SK-N-SH (cell line): ENCODE data around the gene CCDC116. TPM values are rescaled to one million over a fixed set of nuclear protein-coding genes. Genes with fewer than 3 reads are reported as not detected.
A peak's percentile ranks its signal among the peaks of the same experiment; 100 is the strongest.

Experiments
- CTCF ChIA-PET: fragments of 300-600, 350-600 bp; formaldehyde crosslinking; extraction: SDS; loops from one replicate; lab custom pipeline; 2021; lab: Yijun Ruan, JAX
- POLR2A ChIA-PET: fragments of 350-600 bp; sonication (Branson Sonifier 250); formaldehyde crosslinking; extraction: SDS; loops from one replicate; lab custom pipeline; 2020; ENCODE audit warnings: antibody characterized with exemption, inconsistent platforms; lab: Yijun Ruan, JAX
- DNase-seq: peaks from one replicate; pipeline ENCODE4 v3.0.0; 2012
- H2AFZ ChIP-seq: fragments of 200-600 bp; sonication (generic); 2 replicates; pipeline ENCODE4 v1.8.1; 2016; ENCODE audit warnings: antibody characterized with exemption, mild to moderate bottlenecking, low read depth
- H3F3A ChIP-seq: fragments of 200-600 bp; sonication (generic); replicated peaks from 2 replicates; pipeline ENCODE3; 2016; ENCODE audit warnings: antibody characterized with exemption, mild to moderate bottlenecking; ENCODE audit not compliant: insufficient read depth
- H3K27ac ChIP-seq, 2 experiments: fragments of 200-500 bp in 1 of 2; fragments of 200-600 bp in 1 of 2; sonication (Bioruptor generic) in 1 of 2; sonication (generic), shearing (Covaris generic) in 1 of 2; 2 replicates each; pipeline versions ENCODE4 v1.5.1 to v1.6.1; 2014 to 2016; ENCODE audit warnings: low read depth in 2 of 2, inconsistent platforms in 1 of 2, low read length in 1 of 2, mild to moderate bottlenecking in 1 of 2, mixed read lengths in 1 of 2
- H3K27me3 ChIP-seq: fragments of 200-600 bp; sonication (generic), shearing (Covaris generic); 2 replicates; pipeline ENCODE4 v1.6.1; 2016; ENCODE audit warnings: mixed run types; ENCODE audit not compliant: insufficient read depth
- H3K36me3 ChIP-seq, 2 experiments: fragments of 200-500 bp in 1 of 2; fragments of 200-600 bp in 1 of 2; sonication (Bioruptor generic) in 1 of 2; sonication (generic) in 1 of 2; replicated peaks in 1 of 2; 2 replicates each; pipeline versions ENCODE3 to v1.5.1; 2014 to 2016; ENCODE audit warnings: low read length in 1 of 2, mild to moderate bottlenecking in 1 of 2; ENCODE audit not compliant: insufficient read depth in 2 of 2, control insufficient read depth in 1 of 2
- H3K4me1 ChIP-seq, 2 experiments: fragments of 200-500 bp in 1 of 2; fragments of 200-600 bp in 1 of 2; sonication (Bioruptor generic) in 1 of 2; sonication (generic), shearing (Covaris generic) in 1 of 2; 2 replicates each; pipeline versions ENCODE4 v1.5.1 to v1.6.1; 2014 to 2016; ENCODE audit warnings: low read depth in 1 of 2, low read length in 1 of 2, mixed run types in 1 of 2; ENCODE audit not compliant: insufficient read depth in 2 of 2, control insufficient read depth in 1 of 2
- H3K4me2 ChIP-seq: fragments of 200-600 bp; sonication (generic), shearing (Covaris generic); 2 replicates; pipeline ENCODE4 v1.6.1; 2017; ENCODE audit warnings: mixed run types
- H3K4me3 ChIP-seq, 2 experiments: fragments of 200-500 bp in 1 of 2; fragments of 200-600 bp in 1 of 2; sonication (Bioruptor generic) in 1 of 2; sonication (generic), shearing (Covaris generic) in 1 of 2; 2 replicates each; pipeline versions ENCODE4 v1.5.1 to v1.8.1; 2014 to 2016; ENCODE audit warnings: low read depth in 2 of 2, inconsistent platforms in 1 of 2, low read length in 1 of 2, mild to moderate bottlenecking in 1 of 2, mixed read lengths in 1 of 2, moderate library complexity in 1 of 2
- H3K79me2 ChIP-seq: fragments of 200-600 bp; sonication (generic); 2 replicates; pipeline ENCODE4 v1.8.1; 2017; ENCODE audit warnings: mild to moderate bottlenecking; ENCODE audit not compliant: insufficient read depth
- H3K9ac ChIP-seq: fragments of 200-600 bp; sonication (generic); 2 replicates; pipeline ENCODE4 v1.6.1; 2017; ENCODE audit warnings: mixed run types
- H3K9me2 ChIP-seq: fragments of 200-600 bp; sonication (generic); 2 replicates; pipeline ENCODE4 v1.6.1; 2017; ENCODE audit warnings: mixed run types
- H3K9me3 ChIP-seq: fragments of 200-600 bp; sonication (generic); 2 replicates; pipeline ENCODE4 v1.6.1; 2017; ENCODE audit warnings: mixed run types, mild to moderate bottlenecking, moderate library complexity
- H4K20me1 ChIP-seq: fragments of 200-600 bp; sonication (generic); 2 replicates; pipeline ENCODE4 v1.6.1; 2017; ENCODE audit warnings: mild to moderate bottlenecking, mixed run types; ENCODE audit not compliant: insufficient read depth
- FOSL2 ChIP-seq: IDR thresholded peaks from 2 replicates; pipeline ENCODE4 v1.4.0; 2012; ENCODE audit warnings: low read depth, mild to moderate bottlenecking, moderate library complexity, borderline replicate concordance
- NRF1 ChIP-seq: IDR thresholded peaks from 2 replicates; pipeline ENCODE4 v1.6.1; 2012; ENCODE audit warnings: low read depth, mild to moderate bottlenecking, low read length
- RAD21 ChIP-seq: IDR thresholded peaks from 2 replicates; pipeline ENCODE4 v1.6.1; 2012; ENCODE audit warnings: mild to moderate bottlenecking, low read length
- RXRA ChIP-seq: IDR thresholded peaks from 2 replicates; pipeline ENCODE4 v1.4.0; 2012; ENCODE audit warnings: low read depth, mild to moderate bottlenecking, borderline replicate concordance
- SMC3 ChIP-seq: IDR thresholded peaks from 2 replicates; pipeline ENCODE4 v1.6.1; 2012; ENCODE audit warnings: low read depth, low read length, improper control_type of control experiment
- TAF1 ChIP-seq: IDR thresholded peaks from 2 replicates; pipeline ENCODE4 v1.6.1; 2012; ENCODE audit warnings: low read depth, mild to moderate bottlenecking, low read length, moderate library complexity, borderline replicate concordance
- TCF12 ChIP-seq: IDR thresholded peaks from 2 replicates; pipeline ENCODE4 v1.4.0; 2012
- TEAD4 ChIP-seq: IDR thresholded peaks from 2 replicates; pipeline ENCODE4 v1.4.0; 2012; ENCODE audit warnings: mild to moderate bottlenecking, borderline replicate concordance; ENCODE audit not compliant: insufficient read depth
- WGBS: methylation state at CpG from one replicate; pipeline ENCODE4 v1.1.6; 2017; ENCODE audit warnings: low lambda C conversion rate; 5-methylcytosine and 5-hydroxymethylcytosine counted together
- polyA plus RNA-seq, 3 experiments: library from polyadenylated mRNA; depleted of rRNA; stranded (reverse); fragments of >200 nt; gene quantifications; 2 replicates each; pipeline ENCODE4 v1.2.3, GENCODE V29; 2012
- TF ChIP-seq, protein P1 (sequence below): IDR thresholded peaks from 2 replicates; pipeline ENCODE4; 2012
- TF ChIP-seq, protein P2 (sequence below): fragments of 200-600 bp; sonication (generic); IDR thresholded peaks from 2 replicates; pipeline ENCODE4 v1.6.1; 2017; ENCODE audit warnings: antibody characterized with exemption, mild to moderate bottlenecking, moderate library complexity
- TF ChIP-seq, protein P3 (sequence below): IDR thresholded peaks from 2 replicates; pipeline ENCODE4 v1.4.0; 2012; ENCODE audit warnings: low read depth, borderline replicate concordance
- TF ChIP-seq, protein P4 (sequence below): fragments of 150-350 bp; IDR thresholded peaks from 2 replicates; pipeline ENCODE4 v1.6.1; 2016; ENCODE audit warnings: mild to moderate bottlenecking, low read depth, low read length

Gene CCDC116
- polyA plus RNA-seq, 1 of the 3 experiments (the other 2 are of a cell fraction): 0.28 TPM

DNA sequence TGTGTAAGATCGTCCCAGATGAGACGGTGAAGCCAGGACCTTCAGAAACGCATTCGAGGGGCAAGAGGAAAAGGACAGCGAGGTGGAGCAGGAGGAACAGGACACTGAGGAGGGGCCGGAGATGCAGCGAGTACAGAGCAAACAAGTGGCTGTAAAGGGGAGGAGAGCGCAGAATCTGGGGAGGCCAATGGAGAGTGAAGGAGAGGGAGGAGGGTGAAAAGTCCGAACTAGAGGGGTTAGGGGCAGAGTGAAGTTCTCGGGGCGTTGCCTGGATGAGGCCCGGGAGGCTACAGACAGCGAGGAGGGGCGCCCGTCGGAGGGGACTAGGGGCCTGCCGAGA, 24.4 kb downstream of the CCDC116 start:
- POLR2A ChIA-PET: interaction anchor here (0.7 kb wide), 1 partner anchor 14 kb away, joined by 3 read pairs; no protein-coding TSS in a partner anchor
- H2AFZ ChIP-seq: peak overlapping the region; percentile 88; the same call in 1 of the 2 replicates
- CTCF ChIA-PET: interaction anchor here (1.0 to 1.8 kb wide), 2 partner anchors 10 to 14 kb away, joined by 5 to 12 read pairs; no protein-coding TSS in a partner anchor

GRCh38 chr22:21657360-21658032, 24.9 kb downstream of the CCDC116 start:
- H3F3A ChIP-seq: peaks cover 22% of the 10 kb centered on the region
- WGBS: 7% methylated on average over 5 of the region's 79 CpGs
- CTCF ChIA-PET: interaction anchor here (0.9 to 2.7 kb wide), 5 partner anchors 11 to 281 kb away, joined by 3 to 12 read pairs (median 4); no protein-coding TSS in a partner anchor
- H3K4me1 ChIP-seq: peaks cover 0 to 12% of the 10 kb centered on the region in 2 experiments; a peak in 1 of 4 replicates
- peak overlapping the region; percentile 79 for H3K4me2 ChIP-seq
- DNase-seq: peak; percentile 95
- H3K27ac ChIP-seq: peak overlapping the region in 1 of 2 experiments; percentile 64; a peak in 1 of 4 replicates
- H3K9ac ChIP-seq: no peak overlapping the region
- H3K9me3 ChIP-seq: no peaks in the 10 kb centered on the region
- POLR2A ChIA-PET: interaction anchor here (0.6 to 0.9 kb wide), 4 partner anchors 9 to 18 kb away, joined by 3 to 6 read pairs (median 5); partner anchors contain the start of gene PPIL2
- H4K20me1 ChIP-seq: no peaks in the 10 kb centered on the region
- peaks cover 13% of the 10 kb centered on the region for H3K79me2 ChIP-seq
- peak overlapping the region; percentile 58 to 61 for H3K4me3 ChIP-seq
- H3K9me2 ChIP-seq: no peaks in the 10 kb centered on the region
- H2AFZ ChIP-seq: peak overlapping the region; percentile 88; the same call in 1 of the 2 replicates
- H3K27me3 ChIP-seq: no peaks in the 10 kb centered on the region
- H3K36me3 ChIP-seq: peaks cover 0 to 8% of the 10 kb centered on the region in 2 experiments
- TF ChIP-seq, protein P1, sequence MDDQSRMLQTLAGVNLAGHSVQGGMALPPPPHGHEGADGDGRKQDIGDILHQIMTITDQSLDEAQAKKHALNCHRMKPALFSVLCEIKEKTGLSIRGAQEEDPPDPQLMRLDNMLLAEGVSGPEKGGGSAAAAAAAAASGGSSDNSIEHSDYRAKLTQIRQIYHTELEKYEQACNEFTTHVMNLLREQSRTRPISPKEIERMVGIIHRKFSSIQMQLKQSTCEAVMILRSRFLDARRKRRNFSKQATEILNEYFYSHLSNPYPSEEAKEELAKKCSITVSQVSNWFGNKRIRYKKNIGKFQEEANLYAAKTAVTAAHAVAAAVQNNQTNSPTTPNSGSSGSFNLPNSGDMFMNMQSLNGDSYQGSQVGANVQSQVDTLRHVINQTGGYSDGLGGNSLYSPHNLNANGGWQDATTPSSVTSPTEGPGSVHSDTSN: peak; percentile 38; the same call in 1 of the 2 replicates
- TF ChIP-seq NRF1 (peak; percentile 56; the same call in 1 of the 2 replicates), TAF1 (no peak)
- TF ChIP-seq, protein P2, sequence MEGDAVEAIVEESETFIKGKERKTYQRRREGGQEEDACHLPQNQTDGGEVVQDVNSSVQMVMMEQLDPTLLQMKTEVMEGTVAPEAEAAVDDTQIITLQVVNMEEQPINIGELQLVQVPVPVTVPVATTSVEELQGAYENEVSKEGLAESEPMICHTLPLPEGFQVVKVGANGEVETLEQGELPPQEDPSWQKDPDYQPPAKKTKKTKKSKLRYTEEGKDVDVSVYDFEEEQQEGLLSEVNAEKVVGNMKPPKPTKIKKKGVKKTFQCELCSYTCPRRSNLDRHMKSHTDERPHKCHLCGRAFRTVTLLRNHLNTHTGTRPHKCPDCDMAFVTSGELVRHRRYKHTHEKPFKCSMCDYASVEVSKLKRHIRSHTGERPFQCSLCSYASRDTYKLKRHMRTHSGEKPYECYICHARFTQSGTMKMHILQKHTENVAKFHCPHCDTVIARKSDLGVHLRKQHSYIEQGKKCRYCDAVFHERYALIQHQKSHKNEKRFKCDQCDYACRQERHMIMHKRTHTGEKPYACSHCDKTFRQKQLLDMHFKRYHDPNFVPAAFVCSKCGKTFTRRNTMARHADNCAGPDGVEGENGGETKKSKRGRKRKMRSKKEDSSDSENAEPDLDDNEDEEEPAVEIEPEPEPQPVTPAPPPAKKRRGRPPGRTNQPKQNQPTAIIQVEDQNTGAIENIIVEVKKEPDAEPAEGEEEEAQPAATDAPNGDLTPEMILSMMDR: 0 out of 2 replicates have a peak, but pooled peaks have one; percentile 23
- TF ChIP-seq, protein P3, sequence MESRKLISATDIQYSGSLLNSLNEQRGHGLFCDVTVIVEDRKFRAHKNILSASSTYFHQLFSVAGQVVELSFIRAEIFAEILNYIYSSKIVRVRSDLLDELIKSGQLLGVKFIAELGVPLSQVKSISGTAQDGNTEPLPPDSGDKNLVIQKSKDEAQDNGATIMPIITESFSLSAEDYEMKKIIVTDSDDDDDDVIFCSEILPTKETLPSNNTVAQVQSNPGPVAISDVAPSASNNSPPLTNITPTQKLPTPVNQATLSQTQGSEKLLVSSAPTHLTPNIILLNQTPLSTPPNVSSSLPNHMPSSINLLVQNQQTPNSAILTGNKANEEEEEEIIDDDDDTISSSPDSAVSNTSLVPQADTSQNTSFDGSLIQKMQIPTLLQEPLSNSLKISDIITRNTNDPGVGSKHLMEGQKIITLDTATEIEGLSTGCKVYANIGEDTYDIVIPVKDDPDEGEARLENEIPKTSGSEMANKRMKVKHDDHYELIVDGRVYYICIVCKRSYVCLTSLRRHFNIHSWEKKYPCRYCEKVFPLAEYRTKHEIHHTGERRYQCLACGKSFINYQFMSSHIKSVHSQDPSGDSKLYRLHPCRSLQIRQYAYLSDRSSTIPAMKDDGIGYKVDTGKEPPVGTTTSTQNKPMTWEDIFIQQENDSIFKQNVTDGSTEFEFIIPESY: no peak

More for the DNA sequence above, 24.4 kb downstream of the CCDC116 start:
- Histone ChIP-seq H3F3A (peaks cover 22% of the 10 kb centered on the region), H3K9me3 (no peaks in the 10 kb centered on the region), H3K9ac (no peak overlapping the region), H4K20me1 (no peaks in the 10 kb centered on the region), H3K9me2 (no peaks in the 10 kb centered on the region), H3K4me2 (peak overlapping the region; percentile 79), H3K27me3 (no peaks in the 10 kb centered on the region), H3K36me3 (peaks cover 0 to 8% of the 10 kb centered on the region in 2 experiments), H3K4me3 (peak overlapping the region; percentile 58 to 61), H3K4me1 (peaks cover 0 to 12% of the 10 kb centered on the region in 2 experiments; a peak in 1 of 4 replicates), H3K79me2 (peaks cover 18% of the 10 kb centered on the region), H3K27ac (peak overlapping the region in 1 of 2 experiments; percentile 30; a peak in 1 of 4 replicates)
- DNase-seq: no peak
- WGBS: 76% methylated on average over 17 of the region's 17 CpGs
- TF ChIP-seq SMC3 (no peak), TAF1 (no peak), RAD21 (no peak), NRF1 (no peak), FOSL2 (no peak), RXRA (no peak), TCF12 (no peak), TEAD4 (no peak)
- TF ChIP-seq, protein P1: no peak
- TF ChIP-seq, protein P2: no peak
- TF ChIP-seq, protein P4, sequence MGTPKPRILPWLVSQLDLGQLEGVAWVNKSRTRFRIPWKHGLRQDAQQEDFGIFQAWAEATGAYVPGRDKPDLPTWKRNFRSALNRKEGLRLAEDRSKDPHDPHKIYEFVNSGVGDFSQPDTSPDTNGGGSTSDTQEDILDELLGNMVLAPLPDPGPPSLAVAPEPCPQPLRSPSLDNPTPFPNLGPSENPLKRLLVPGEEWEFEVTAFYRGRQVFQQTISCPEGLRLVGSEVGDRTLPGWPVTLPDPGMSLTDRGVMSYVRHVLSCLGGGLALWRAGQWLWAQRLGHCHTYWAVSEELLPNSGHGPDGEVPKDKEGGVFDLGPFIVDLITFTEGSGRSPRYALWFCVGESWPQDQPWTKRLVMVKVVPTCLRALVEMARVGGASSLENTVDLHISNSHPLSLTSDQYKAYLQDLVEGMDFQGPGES: no peak
